Stimulated activated CD8-positive, alpha-beta memory T cell treated with anti-CD3 and anti-CD28 coated beads, Interleukin-15, amount 100 ng/mL, for 48 hours (primary cell): Measurements from ENCODE around the gene CREBL2.
"Not testable (repeated sequence)": the region's sequence is repeated elsewhere in the genome, so short reads cannot be mapped to it uniquely, and the experiment has no call there.

ENCODE experiments used
- DNase-seq, 2 donors: peaks; one replicate each; pipeline ENCODE4 v3.0.0-alpha.2; 2020; ENCODE audit warnings: low read depth in 2 of 2

The CREBL2 gene, protein sequence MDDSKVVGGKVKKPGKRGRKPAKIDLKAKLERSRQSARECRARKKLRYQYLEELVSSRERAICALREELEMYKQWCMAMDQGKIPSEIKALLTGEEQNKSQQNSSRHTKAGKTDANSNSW

GRCh38 chr12:12611512-12612306 lies at the start of gene CREBL2:
TSS of gene CREBL2 (plus strand) at chr12:12611876. CDS start at chr12:12612173, 297 bp downstream.
- DNase-seq = peak; percentile 74 to 79

DNA sequence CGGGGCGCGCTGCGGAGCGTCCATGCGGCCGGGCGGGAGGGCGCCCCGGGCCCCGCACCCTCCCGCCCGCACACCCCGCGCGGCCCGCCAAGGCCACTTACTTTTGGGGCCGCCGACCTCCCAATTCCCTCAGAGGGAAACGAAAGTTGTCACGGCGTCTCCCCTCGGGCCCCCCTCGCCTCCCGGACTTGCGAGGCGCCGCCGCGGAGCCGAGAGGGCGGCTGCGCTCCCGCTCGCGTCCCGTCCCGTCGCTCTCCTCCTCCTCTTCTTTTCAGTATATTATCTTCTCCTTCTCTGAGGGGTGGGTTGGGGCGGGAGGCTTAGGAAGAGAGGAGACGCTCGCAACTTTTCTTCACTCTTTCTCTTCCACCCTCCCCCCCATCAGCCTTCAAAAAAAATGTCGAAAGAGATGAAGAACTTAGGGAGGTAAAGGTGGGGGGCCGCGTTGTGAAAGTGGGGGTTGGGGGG lies 49.6 kb upstream of the CREBL2 start:
- no peak for DNase-seq

GRCh38 chr12:12562585-12563261 lies 49.0 kb upstream of the CREBL2 start, which contains the start of gene DUSP16:
TSS of gene DUSP16 (minus strand) at chr12:12562863. CDS start at chr12:12521098, 41,765 bp downstream.
- peak; percentile 70 to 72 for DNase-seq

- no peak for DNase-seq
Measured at GRCh38 chr12:12563290-12563928, 48.3 kb upstream of the CREBL2 start.

DNA sequence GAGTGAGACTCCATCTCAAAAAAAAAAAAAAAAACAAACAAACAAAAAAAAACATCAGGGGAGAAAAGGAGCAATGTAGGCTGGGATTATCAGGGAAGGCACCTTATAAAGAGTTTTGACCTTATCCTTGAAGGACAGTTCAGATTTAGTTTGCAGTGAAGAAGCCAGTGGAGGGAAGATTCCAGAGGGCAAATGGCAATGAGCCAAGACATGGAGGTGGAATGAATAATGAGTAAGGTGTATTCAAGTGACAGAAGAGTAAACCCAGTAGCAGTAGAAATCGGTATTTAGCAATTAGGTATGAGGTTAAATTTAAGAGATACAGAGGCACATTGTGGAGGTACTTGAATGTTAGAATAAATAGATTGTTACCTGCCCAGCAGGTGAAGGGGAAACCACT lies 46.8 kb upstream of the CREBL2 start:
- DNase-seq = no peak

- DNase-seq = not testable (repeated sequence)
Measured at GRCh38 chr12:12565971-12566370, 45.7 kb upstream of the CREBL2 start.

GRCh38 chr12:12572659-12573058 lies 39.0 kb upstream of the CREBL2 start:
- DNase-seq = no peak

DNA sequence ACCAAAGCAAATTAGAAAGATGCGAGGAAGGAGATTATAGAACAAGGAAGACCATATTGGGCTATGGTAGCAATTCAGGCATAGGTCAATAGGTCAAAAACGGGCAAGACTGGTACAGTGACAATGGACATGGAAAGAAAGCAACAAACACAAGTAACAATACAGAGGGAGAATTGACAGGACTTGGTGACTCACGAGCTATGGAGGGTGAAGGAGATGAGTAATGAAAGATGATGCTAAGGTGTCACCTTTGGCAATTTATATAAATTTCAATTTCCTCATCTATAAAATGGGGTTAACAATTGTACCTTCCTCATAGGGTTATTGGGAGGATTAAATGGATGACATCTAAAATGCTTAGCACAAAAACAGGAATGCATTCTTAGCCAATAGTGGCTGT lies 33.9 kb upstream of the CREBL2 start:
- DNase-seq = no peak

DNA sequence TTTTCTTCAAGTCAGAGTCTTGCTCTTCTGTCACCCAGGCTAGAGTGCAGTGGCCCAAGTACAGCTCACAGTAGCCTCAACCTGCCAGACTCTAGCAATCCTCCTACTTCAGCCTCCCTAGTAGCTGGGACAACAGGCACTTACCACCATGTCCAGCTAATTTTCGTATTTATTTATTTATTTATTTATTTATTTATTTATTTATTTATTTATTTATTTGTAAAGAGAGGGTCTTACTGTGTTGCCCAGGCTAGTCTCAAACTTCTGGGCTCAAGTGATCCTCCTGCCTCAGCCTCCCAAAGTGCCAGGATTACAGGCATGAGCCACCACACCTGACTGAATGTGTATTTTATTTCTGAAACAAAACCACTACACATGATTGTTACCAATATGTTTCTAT lies 31.0 kb upstream of the CREBL2 start:
- DNase-seq = not testable (repeated sequence)

DNA sequence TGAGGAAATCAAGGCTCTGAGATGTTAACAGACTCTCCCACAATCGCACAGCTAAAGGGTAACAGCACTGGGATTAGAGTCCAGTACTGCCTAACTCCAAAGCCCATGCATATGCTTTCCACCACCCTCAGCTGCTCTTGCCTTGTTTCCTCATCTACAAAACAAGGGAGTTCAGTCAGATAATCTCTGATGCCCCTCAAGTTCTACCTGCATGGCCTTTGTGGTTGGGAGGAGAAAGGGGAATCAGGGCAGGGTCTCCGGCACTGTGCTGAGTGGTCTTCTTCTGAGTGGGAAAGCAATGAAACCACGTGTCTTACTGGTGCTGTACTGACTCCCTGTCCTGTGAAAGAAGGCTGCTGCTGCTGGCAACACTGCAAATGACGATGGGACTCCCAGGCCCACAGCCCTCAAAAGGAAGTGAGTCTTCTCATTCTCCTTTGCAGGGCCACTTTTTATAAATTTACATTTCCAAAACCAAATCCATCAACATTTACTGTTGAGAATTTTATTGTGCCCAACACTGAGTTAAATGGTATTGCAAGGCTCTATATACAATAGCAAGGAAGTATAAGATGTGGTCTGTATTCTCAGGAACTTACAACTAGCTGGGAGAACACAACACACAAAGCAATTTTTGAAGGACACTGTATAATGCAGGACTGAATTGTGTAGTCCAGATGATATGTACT lies 29.3 kb upstream of the CREBL2 start:
- no peak for DNase-seq

- peak; percentile 47 for DNase-seq
Measured at GRCh38 chr12:12582895-12583303, 28.8 kb upstream of the CREBL2 start.

DNA sequence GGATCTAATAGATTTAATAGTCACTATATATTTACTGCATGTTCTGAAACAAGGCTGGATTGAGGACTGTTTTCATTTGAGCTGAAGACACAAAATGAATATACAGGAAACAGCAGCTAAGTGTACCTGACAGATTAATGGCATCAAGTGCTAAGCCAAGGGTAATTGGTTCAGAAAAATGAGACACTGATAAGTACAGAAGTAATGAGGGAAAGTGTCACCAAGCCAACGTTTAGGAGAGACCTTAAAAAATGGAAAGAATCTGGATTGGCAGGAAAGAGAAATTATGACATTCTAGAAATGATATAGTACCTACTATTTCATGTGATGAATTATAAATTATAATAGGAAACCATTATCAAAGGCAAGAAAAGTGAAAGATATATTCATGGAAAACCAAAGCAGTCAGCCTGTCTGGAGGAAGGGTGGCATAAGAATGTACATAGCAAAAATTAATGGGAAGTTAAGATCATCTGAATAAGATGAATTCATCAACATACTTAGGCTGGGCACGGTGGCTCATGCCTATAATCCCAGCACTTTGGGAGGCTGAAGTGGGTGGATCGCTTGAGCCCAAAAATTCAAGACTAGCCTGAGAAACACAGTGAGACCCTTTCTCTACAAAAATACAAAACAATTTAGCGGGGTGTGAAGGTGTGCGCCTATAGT lies 28.0 kb upstream of the CREBL2 start:
- no peak for DNase-seq

DNA sequence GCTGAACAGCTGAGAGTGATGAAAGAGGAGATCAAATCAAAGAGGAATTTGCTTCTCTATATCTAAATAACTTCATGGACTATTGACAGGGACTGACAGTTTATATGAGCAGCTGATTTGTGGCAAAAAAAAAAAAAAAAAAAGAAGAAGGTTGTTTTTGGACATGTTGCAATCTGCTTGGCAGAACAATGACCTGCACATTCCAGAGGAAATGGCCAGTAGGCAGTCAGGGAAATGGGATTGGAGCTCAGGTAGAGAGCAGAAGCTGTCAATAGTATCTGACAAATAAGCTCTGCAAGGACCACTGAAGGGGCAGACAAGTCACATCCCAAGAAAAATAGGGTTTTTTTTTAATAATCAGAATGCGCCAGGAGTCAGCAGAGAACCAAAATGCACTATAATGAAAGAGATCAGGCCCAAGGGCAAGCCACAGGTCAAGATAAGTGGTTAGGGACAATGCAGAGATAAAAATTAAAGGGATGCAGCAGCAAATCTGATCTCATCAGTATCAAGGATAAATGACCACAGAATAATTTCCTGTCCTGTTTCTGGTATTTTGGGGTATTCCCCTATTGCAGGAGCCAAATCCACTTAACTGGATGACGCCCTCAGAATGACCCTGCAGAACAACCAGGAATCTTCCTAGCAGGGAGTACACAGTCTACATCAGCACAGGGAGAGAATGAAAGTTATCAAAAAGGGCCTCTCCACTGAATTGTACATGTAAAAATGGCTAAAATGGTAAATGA lies 26.4 kb upstream of the CREBL2 start:
- DNase-seq = no peak

DNA sequence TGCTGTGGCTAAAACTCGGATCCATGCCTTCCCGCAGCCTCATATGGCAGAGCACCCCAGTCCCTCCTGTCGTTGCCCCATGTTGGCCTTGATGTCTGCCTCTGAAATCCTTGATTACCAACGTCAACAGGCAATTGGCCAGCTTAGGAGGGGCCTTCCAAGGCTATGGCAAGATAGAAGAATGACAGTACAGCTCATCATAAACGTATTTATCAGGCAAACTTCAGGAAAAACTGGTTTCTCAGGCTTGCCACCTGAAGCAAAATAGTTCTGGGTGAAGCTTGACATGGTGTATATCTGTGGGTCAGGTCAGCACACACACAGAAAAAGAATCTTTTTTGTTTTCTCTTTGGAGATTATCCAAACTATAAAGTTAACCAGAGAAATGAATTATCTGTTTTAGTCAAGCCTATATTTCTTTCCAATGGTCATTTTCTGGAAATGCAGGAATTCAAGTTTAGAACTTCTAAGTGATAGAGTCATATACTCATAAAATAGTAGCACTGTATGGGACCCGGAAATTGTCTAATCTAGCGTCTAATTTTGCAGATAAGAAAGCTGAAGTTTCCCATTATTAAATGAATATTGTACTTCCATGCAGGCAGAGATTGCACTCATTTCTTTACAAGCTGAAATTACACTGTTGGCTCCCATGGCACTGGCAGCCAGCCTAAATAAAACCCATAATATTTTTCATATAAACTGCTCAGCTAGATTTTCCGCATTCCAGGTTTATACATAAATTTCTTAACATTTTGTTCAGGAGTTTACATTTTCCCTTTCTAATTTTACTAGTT lies 24.6 kb upstream of the CREBL2 start:
- no peak for DNase-seq

GRCh38 chr12:12587878-12588277 lies 23.8 kb upstream of the CREBL2 start:
- DNase-seq = no peak

- DNase-seq = not testable (repeated sequence)
Measured at GRCh38 chr12:12588436-12588835, 23.2 kb upstream of the CREBL2 start.

DNA sequence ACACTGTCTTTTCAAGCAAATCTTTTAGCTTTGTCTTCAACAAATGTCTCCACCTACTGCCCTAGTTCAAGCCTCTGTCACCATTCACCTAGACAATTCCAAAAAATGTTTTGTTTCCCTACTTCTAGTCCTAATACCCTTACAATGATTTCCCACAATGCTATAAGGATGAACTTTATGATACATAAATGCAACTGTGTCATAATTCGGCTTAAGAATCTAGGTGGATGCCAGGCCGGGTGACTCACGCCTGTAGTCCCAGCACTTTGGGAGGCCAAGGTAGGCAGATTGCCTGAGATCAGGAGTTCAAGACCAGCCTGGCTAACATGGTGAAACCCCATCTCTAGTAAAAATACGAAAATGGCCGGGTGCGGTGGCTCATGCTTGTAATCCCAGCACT lies 20.7 kb upstream of the CREBL2 start:
- no peak for DNase-seq

DNA sequence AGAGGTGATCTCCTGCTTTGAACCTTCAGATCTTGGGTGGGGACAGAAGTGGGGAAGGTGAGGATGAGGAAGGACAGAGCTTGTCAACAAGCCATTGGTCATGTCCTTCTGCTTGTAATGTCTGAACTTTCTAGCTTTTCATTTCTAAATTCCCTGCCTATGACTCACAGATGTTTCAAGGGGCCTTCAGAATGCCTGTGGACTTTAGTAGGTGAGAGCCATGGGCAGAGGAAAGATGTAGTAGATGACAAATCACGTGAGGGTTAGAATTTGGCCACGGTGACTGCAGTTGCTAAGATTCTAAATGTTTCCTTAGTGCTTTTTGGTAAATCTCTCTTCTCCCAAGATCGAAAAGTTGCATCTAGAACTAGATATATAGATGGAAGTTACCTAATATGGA lies 18.7 kb upstream of the CREBL2 start:
- no peak for DNase-seq

DNA sequence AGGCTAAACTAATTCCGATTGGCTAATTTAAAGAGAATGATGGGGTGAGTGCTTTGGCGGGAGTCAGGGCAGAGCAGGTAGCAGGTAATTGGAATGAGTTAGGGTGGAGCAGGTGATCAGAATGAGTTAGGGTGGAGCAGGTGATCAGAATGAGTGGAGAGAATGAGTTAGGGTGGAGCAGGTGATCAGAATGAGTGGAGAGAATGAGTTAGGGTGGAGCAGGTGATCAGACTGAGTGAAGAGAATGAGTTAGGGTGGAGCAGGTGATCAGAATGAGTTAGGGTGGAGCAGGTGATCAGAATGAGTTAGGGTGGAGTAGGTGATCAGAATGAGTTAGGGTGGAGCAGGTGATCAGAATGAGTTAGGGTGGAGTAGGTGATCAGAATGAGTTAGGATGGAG lies 15.7 kb upstream of the CREBL2 start:
- not testable (repeated sequence) for DNase-seq
